ENCODE data around the gene HECW1. TPM values are rescaled to one million over a fixed set of nuclear protein-coding genes. Genes with fewer than 3 reads are reported as not detected.
A peak's percentile ranks its signal among the peaks of the same experiment; 100 is the strongest.
"Not testable (repeated sequence)": the region's sequence is repeated elsewhere in the genome, so short reads cannot be mapped to it uniquely, and the experiment has no call there.

The HECW1 gene
- total RNA-seq, 1 experiment from 2014 or later, result 36.2 TPM

DNA sequence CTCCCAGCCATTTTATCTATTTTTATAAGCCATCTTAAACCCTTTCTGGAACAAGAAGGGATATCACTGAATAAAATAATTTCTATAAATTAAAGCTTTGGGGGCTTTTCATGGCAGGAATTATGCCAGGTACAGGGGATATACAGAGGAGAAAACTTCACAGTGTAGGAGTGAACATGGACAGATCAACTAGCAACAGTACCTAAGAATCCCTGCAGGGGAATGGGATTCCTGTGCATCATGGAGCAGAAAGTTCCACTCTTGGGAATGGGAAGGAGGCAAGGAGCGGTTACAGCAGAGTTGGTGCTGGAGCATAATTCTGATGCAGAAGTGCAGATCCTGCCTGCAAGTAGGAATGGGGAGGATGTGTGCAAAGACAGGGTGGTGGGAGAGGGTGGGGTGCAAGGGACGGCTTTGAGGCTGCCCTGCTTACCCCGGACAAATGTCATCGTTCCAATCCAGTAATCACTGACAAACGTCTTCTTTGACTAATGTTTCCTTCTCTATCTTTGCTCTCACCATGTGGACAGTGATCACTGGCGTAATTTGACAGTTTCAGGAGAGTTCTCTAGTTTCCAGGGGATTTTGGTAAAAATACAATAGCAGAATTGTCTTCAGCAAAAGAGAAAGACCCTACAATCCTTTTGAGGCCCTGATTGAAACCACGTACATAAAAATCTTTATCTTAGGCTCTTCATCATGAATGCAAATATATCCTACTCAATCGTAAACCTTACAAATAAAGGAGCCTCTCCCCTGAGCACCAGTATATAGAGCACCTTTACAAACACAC lies 196.7 kb downstream of the HECW1 start:
- DNase-seq (ENCODE audit: low spot score), result no peak

- no peak for DNase-seq (ENCODE audit: low spot score)
These were observed 197.2 kb downstream of the HECW1 start for GRCh38 chr7:43309706-43310022.

DNA sequence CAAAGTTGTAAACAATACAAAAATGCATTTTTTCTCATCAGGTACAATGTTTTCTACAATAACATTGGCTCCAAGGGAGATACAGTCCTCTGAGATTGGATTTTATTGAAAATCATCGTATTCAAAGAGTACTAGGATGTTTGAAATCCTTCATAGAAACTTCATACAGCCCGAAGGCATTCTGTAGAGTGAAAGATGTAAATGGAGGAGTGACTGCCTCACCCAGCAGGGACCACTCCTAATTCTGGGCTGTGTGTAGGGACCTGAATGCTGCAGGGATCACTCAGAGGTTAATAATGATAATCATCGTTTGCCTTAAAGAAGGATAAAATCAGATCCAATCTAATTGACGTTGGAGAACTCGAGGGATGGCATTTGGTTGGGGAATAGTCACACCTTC lies 198.6 kb downstream of the HECW1 start:
- DNase-seq (ENCODE audit: low spot score), result no peak

GRCh38 chr7:43311694-43312093 lies 199.2 kb downstream of the HECW1 start:
- DNase-seq (ENCODE audit: low spot score), result no peak

DNA sequence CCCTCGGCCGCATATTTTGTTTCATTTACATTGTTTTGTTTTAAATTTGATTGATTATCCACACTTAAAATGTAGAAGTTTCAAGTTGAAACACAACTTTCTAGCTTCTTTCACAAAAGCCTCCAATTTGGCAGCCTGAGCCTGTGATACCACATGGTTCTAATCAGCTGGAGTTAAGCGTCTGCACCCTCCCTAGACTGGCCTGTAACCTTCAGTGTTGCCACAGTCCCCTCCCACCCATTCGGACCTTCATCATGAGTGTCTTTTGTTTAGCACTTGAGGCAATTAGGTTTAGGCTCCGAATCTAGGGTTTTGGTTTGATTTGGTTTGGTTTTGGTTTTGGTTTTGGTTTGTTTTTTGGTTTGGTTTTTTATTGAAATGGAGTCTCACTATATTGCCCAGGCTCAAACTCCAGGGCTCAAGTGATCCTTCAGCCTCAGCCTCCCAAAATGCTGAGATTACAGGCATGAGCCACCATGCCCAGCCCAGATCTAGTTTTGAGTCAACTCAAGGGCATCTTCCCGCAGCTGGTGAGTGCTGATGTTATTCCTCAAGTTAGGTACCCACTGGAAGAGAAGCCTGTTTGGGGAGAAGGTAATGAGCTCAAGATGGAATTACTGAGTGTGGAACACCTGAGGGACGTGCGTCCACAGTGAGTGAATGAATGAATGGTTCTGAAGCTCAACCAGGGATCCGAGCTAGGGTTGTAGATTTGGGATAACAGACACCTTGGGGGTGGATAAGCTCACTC lies 201.4 kb downstream of the HECW1 start:
- DNase-seq (ENCODE audit: low spot score), result no peak

GRCh38 chr7:43314379-43315158 lies 202.1 kb downstream of the HECW1 start:
- DNase-seq (ENCODE audit: low spot score), result no peak

GRCh38 chr7:43317075-43317474 lies 204.6 kb downstream of the HECW1 start:
- DNase-seq (ENCODE audit: low spot score), result no peak

GRCh38 chr7:43318188-43318770 lies 205.8 kb downstream of the HECW1 start:
- no peak for DNase-seq (ENCODE audit: low spot score)

GRCh38 chr7:43325595-43325994 lies 213.1 kb downstream of the HECW1 start:
- no peak for DNase-seq (ENCODE audit: low spot score)

- DNase-seq (ENCODE audit: low spot score), result no peak
These were observed 215.9 kb downstream of the HECW1 start for GRCh38 chr7:43328336-43328735.

GRCh38 chr7:43328785-43329380 lies 216.4 kb downstream of the HECW1 start:
- no peak for DNase-seq (ENCODE audit: low spot score)

DNA sequence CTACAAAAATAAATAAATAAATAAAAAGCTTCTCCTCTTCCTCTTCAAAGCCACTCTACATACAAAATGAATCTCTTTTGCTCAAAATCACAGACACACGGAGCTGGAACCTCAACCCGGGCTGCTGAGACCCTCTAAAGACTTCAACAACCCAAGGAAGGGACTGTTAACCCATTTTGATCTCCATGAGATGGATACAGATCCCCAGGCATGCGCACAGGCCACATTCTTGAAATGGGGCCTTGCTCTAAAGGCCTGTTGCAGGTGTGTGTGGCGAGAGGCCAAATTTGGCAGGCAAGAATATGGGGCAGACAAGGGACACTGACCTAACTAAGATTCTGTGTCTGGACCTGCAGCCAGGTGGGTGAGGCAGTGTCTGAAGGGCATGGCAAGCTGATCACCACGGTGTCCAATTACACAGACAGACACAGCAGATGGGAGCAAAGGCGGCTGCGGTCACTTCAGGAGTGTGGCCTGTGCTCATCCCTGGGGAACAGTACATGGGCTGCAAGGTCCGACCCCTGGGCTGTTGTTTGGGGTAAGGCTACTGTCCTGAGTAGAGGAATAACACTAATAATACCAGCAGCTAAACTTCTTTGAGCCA lies 219.8 kb downstream of the HECW1 start:
- no peak for DNase-seq (ENCODE audit: low spot score)

DNA sequence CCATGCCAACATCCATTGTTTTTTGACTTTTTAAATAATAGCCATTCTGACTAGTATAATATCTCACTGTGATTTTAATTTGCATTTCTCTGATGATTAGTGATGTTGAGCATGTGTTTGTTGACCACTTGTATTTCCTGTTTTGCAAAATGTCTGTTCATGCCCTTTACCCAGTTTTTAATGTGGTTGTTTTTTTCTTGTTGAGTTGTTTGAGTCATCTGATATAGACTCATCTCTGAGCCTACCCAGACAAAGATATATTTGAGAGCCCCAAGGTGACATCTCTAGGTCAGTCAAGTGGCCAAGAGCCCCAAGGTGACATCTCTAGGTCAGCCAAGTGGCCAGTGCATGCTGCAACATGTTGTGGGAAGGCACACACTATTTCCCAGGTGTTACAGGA lies 224.7 kb downstream of the HECW1 start:
- DNase-seq (ENCODE audit: low spot score), result no peak

DNA sequence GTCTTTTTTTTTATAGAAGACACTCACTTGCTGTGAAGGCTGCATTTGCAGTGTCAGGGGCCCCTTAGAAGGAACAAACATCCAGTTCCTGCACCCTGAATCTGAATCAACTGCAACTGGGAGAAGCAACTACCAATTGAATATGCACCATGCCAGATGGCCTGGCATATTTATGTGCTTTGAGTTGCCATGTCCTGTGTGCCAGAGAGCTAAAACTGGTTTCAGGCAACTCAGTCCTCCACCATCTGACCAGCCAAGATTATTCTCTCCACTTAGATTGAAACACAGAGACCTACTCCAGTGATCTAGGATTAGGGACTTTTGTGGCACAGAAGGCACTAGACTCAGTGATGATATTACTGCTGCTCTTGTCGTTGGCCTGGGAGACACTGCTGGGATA lies 225.4 kb downstream of the HECW1 start:
- no peak for DNase-seq (ENCODE audit: low spot score)

GRCh38 chr7:43341132-43341531 lies 228.7 kb downstream of the HECW1 start:
- DNase-seq (ENCODE audit: low spot score), result no peak

DNA sequence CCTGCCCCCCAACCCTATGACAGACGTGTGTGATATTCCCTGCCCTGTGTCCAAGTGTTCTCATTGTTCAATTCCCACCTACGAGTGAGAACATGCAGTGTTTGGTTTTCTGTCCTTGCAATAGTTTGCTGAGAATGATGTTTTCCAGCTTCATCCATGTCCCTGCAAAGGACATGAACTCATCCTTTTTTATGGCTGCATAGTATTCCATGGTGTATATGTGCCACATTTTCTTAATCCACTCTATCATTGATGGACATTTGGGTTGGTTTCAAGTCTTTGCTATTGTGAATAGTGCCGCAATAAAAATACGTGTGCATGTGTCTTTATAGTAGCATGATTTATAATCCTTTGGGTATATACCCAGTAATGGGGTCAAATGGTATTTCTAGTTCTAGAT lies 231.0 kb downstream of the HECW1 start:
- DNase-seq (ENCODE audit: low spot score), result not testable (repeated sequence)

GRCh38 chr7:43345696-43346095 lies 233.2 kb downstream of the HECW1 start:
- not testable (repeated sequence) for DNase-seq (ENCODE audit: low spot score)

GRCh38 chr7:43351683-43352082 lies 239.2 kb downstream of the HECW1 start:
- DNase-seq (ENCODE audit: low spot score), result no peak

- peak; percentile 14 for DNase-seq (ENCODE audit: low spot score)
These were observed 241.5 kb downstream of the HECW1 start for GRCh38 chr7:43353902-43354301.

DNA sequence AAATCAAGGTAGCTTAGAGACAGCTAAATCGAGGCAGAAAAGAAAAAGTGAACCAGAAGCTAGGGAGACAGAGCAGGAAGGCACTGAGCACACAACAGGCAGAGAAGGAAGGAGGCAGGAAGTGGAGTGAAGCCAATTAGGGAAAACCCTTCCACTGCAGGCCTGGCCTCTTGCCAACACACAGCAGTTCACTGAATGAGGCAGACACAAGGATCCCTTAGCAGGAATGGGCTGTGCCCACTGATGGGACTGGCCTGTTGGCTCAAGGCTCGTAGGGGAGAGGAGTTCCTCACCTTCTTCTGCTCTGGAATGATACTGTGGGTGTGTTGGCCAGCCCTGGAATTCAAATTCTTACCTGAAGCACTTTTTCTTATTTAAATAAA lies 250.2 kb downstream of the HECW1 start:
- DNase-seq (ENCODE audit: low spot score), result peak; percentile 85

DNA sequence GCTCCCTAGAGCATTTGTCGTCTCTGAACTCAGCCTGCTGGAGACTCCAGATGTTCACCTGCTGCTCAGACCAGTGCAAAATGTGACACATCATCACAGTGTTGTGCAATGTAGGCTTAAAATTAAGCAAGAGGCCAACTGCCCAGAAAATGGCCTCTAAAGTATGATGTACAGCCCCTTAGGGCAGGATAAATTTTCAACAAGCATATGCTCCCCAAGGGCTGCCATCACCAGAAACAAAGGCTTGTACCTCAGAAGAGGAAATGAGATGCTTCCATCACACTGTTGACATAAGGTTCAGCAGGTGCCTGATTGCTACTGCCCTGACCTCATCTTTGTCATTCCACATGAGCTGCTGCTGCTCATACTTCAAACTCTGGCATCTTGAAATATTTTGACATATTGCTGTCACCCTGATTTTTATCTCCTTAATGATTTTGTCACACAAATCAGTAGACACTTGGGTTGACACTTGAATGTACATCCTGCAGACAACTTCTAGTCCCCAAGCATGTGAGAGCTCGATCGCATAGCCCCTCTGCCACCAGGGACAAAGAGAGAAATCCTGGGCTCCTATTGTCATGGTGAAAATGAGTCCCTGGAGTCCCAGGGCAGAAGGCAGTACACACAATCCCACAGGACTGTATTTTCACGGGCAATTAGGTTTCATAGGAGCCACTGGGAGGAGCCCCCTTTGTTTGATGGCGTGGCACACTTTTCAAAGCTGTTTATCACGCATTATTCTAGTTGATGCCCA lies 250.8 kb downstream of the HECW1 start:
- DNase-seq (ENCODE audit: low spot score), result peak; percentile 40
